GM10266 (cell line): ENCODE data around the gene TNP2.

Experiments used
- DNase-seq: peaks from one replicate; pipeline ENCODE4 v3.0.0; 2012; ENCODE audit errors: extremely low spot score
- TF ChIP-seq, protein P1 (sequence below): IDR thresholded peaks from 2 replicates; pipeline ENCODE4 v1.5.1; 2012; ENCODE audit warnings: mild to moderate bottlenecking, low read depth; ENCODE audit not compliant: control insufficient read depth, insufficient read depth; ENCODE audit errors: missing control alignments

Gene TNP2

DNA sequence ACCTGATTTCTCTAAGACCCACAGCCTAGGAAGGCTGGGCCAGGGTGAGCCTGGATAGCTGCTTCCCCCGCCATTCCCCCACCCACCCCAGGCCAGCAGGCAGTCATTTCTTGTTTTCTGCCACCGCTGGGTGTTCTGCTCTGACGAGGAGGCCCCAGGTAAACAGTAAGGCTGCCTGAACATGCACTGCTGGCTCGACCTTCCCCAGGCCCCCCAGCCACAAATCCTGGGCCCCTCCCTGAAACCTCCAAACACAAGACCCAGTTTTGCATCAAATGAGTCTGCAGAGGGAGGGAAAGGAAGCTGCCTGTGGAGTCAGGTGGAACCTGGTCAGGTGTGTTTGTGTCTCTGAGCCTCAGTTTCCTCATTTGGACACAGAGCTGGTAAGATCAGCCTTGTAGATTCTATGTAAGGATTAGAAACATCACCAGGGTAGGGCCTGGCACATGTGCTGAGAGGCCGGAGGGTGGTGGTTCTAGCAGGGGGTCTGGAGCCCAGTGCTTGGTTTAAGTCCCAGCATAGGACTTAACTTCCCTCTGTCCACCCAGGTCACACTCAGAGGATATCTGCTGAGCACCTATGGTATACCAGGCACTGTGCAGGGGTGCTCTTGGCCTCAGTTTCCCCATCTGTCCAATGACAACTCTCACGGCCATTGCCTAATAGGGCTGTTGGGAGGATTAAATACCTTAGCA is 30.9 kb upstream of the TNP2 start:
- no peak for DNase-seq

DNA sequence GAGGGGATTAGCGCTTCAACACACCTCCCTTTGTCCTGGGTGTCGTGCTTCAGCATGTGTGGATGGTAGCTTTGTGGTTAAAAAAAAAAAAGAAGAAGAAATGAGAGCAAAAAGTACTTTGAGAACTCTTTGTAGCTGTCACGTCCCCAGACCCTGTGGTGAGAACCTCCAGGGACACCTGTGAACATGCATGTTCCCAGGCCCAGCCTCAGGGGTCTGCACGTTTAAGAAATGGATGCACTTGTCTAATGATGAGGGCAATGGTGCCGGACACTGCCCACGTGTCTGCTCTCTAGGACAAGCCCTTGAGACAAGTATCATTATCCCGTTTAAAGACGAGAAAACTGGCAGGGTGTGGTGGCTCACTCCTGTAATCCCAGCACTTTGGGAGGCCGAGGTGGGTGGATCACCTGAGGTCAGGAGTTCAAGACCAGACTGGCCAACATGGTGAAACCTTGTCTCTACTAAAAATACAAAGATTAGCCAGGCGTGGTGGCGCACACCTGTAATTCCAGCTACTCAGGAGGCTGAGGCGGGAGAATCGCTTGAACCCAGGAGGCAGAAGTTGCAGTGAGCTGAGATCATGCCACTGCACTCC is 29.9 kb upstream of the TNP2 start:
- DNase-seq = peak; percentile 53

More for the DNA sequence above, 30.9 kb upstream of the TNP2 start:
- TF ChIP-seq, protein P1, sequence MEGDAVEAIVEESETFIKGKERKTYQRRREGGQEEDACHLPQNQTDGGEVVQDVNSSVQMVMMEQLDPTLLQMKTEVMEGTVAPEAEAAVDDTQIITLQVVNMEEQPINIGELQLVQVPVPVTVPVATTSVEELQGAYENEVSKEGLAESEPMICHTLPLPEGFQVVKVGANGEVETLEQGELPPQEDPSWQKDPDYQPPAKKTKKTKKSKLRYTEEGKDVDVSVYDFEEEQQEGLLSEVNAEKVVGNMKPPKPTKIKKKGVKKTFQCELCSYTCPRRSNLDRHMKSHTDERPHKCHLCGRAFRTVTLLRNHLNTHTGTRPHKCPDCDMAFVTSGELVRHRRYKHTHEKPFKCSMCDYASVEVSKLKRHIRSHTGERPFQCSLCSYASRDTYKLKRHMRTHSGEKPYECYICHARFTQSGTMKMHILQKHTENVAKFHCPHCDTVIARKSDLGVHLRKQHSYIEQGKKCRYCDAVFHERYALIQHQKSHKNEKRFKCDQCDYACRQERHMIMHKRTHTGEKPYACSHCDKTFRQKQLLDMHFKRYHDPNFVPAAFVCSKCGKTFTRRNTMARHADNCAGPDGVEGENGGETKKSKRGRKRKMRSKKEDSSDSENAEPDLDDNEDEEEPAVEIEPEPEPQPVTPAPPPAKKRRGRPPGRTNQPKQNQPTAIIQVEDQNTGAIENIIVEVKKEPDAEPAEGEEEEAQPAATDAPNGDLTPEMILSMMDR = no peak

DNA sequence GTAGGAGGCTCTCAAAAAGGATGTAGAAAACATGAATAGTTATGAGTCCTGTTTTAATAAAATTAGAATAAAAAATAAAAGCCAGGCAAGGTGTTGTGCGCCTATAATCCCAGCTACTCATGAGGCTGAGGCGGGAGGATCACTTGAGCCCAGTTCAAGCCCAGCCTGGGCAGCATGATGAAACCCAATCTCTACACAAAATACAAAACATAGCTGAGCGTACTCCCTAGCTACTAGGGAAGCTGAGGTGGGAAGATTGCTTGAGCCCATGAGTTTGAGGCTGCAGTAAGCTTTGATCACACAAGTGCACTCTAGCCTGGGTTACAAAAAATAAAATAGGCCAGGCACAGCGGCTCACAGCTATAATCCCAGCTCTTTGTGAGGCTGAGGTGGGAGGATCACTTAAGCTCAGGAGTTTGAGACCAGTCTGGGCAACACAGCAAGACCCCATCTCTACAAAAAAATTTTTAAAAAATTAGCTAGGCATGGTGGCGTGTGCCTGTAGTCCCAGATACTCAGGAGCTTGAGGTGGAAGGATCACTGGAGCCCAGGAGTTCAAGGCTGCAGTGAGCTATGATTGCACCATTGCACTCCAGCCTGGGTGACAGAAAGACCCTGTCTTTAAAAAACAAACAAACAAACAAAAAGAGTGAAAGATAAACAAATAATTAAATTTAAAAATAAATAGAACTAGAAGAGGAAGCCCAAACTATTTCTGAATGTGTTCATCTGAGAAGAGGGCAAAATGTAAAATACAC is 29.2 kb upstream of the TNP2 start:
- TF ChIP-seq, protein P1 = no peak
- no peak for DNase-seq

DNA sequence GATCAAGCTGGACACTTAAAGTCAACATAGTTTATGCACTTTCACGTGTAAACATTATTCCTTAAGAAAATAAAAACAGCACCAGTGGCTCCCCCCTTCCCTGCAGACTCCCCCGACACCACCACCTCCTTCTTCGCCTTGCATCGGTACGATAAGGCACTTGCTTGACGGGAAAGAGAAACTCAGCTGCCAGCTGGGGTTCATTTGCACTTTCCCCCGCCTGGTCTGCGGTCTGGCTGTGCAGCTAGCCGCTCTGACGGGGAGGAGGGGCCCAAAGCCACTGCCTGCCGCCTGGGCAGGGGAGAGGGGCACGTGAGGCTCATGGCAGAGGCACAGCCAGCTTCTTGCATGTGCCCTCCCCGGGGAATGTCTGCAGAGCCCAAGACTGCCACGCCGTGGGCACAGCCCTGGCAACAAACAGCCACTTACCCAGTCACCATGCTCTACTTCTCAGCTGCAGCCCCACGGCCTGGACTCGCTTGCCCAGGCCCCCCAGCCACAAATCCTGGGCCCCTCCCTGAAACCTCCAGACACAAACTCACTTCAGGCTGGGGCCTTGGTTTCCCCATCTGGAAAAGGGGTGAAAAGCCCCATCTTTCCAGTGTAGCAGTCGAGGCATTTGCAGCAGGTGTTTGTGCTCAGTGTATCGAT is 28.5 kb upstream of the TNP2 start:
- TF ChIP-seq, protein P1 = no peak
- DNase-seq = peak; percentile 66

DNA sequence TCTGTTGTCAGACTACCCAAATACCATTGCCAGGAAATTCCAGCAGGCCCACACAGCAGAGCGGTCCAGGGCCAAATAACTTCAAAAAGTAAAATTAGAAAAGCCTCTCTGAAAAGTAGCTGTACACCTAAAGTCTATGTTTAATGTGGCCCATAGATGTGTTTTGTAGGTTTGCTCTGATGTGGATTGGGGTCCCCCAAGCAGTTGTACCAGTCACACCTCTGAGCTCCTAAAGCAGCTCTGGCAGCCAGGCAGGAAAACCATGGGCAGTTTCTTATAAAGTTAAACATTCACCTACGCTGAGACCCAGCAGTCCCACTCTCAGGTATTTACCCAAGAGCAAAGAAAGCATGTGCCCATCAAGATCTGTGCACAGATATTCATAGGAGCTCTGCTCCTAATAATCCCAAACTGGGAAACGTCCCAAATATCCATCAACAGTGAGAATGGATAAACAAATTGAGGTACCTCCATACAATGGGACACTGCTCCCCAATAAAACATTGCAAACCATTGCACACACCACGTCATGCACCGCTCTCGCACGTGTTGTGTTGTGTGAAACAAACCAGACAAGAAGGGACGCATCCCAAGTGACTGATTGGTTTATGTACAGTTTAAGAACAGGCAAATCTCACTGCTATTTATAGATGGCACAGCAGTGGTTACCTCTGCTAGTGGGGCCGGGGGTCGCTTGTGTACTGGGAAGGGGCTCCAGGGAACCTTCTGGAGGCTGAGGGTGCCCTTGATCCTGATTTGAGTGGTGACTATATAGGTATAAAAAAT is 27.8 kb upstream of the TNP2 start:
- TF ChIP-seq, protein P1 = no peak
- no peak for DNase-seq

DNA sequence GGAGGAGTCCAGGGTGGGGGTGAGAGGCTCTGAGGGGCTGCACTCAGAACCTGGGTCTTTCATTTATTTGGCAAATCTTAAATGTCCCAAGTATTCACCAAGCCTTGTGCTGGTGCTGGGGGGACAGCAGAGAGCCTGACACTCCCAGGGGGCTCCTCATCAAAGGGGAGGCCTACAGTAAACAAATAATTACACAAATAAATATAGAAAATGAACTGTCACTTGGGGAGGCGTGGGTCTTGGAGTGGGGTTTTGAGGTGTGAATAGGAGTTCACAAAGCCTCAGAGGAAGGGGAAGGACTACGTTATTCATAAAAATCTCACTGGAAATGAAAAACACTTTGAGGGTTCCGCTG is 27.2 kb upstream of the TNP2 start:
- DNase-seq = no peak
- TF ChIP-seq, protein P1 = no peak

DNA sequence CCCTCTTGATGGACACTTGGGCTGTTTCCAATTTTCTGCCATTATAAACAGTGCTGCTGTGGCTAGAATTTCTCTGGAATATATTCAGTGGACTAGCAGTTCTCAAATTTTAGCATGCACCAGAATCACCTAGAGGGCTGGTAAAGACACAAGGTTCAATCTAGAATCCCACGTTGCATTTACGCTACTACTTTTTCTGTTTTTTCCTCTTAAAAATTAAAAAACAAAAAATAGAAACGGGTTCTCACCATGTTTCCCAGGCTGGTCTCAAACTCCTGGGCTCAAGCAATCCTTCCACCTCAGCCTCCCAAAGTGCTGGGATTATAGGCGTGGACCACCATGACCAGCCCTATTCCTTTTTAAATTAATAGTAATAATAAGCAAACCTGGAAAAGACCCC is 26.5 kb upstream of the TNP2 start:
- no peak for DNase-seq
- TF ChIP-seq, protein P1 = no peak
